A673 (cell line): ENCODE measurements around the gene DENND5B. TPM values are rescaled to one million over a fixed set of nuclear protein-coding genes. Genes with fewer than 3 reads are reported as not detected.
"Not testable (repeated sequence)": the region's sequence is repeated elsewhere in the genome, so short reads cannot be mapped to it uniquely, and the experiment has no call there.

Experiments
- BruUV-seq: library from RNA; stranded (reverse); fragments of 400-500 nt; replicated peaks from 2 replicates; lab custom pipeline; 2021; lab: Mats Ljungman, UMichigan
- CTCF ChIA-PET: fragments of 300-600 bp; sonication (Branson Sonifier 250); formaldehyde crosslinking; loops from one replicate; lab custom pipeline; 2022; ENCODE audit warnings: antibody characterized with exemption; lab: Charles Lee
- POLR2A ChIA-PET: fragments of 300-600 bp; sonication (Branson Sonifier 250); formaldehyde crosslinking; loops from one replicate; lab custom pipeline; 2022; ENCODE audit warnings: antibody characterized with exemption; ENCODE audit not compliant: low non-redundant PET; lab: Charles Lee
- DNase-seq: peaks from one replicate; pipeline ENCODE4 v3.0.0-alpha.2; 2015; ENCODE audit warnings: low spot score
- H3K27ac ChIP-seq: fragments of 200-600 bp; sonication (generic); 2 replicates; pipeline ENCODE4 v1.5.1; 2016; ENCODE audit warnings: mixed run types, low read depth, mild to moderate bottlenecking, mixed read lengths, antibody characterized with exemption, low read length; ENCODE audit not compliant: poor library complexity, severe bottlenecking
- H3K27me3 ChIP-seq: fragments of 200-600 bp; sonication (generic); replicated peaks from 2 replicates; pipeline ENCODE4 v1.6.1; 2017; ENCODE audit warnings: mixed run types, low read depth, mild to moderate bottlenecking, mixed read lengths, antibody characterized with exemption, low read length; ENCODE audit not compliant: insufficient read depth, poor library complexity
- H3K36me3 ChIP-seq: fragments of 200-600 bp; sonication (generic); 2 replicates; pipeline ENCODE4 v1.6.1; 2016; ENCODE audit warnings: mixed run types, mild to moderate bottlenecking, mixed read lengths, antibody characterized with exemption, low read length; ENCODE audit not compliant: insufficient read depth, poor library complexity, severe bottlenecking
- H3K4me1 ChIP-seq: fragments of 200-600 bp; sonication (generic); 2 replicates; pipeline ENCODE4 v1.6.1; 2017; ENCODE audit warnings: mixed run types, mild to moderate bottlenecking, mixed read lengths, antibody characterized with exemption, low read length; ENCODE audit not compliant: insufficient read depth, poor library complexity, severe bottlenecking
- H3K4me3 ChIP-seq: fragments of 200-600 bp; sonication (generic); 2 replicates; pipeline ENCODE4 v1.5.1; 2016; ENCODE audit warnings: low read depth, mixed run types, mild to moderate bottlenecking, mixed read lengths, low read length; ENCODE audit not compliant: poor library complexity, severe bottlenecking
- H3K9me3 ChIP-seq: fragments of 200-600 bp; sonication (generic); 2 replicates; pipeline ENCODE4 v1.6.1; 2016; ENCODE audit warnings: mixed run types, low read depth, mild to moderate bottlenecking, mixed read lengths, antibody characterized with exemption, low read length; ENCODE audit not compliant: poor library complexity, severe bottlenecking
- EZH2 ChIP-seq: fragments of 200-600 bp; sonication (generic); IDR thresholded peaks from 2 replicates; pipeline ENCODE4 v1.6.1; 2017; ENCODE audit warnings: borderline replicate concordance, low read depth, mild to moderate bottlenecking, mixed read lengths, antibody characterized with exemption, low read length; ENCODE audit not compliant: poor library complexity, severe bottlenecking
- intact Hi-C: fragments of 100-400 bp; cut with micrococcal nuclease; formaldehyde crosslinking; loops from one replicate; pipeline ENCODE4 v1.10.0; 2022; ENCODE audit not compliant: unreplicated experiment
- total RNA-seq: library from RNA; stranded (reverse); gene quantifications from 2 replicates; pipeline ENCODE4 v1.2.3, GENCODE V29; 2021
- TF ChIP-seq, protein P1 (sequence below): fragments of 300-800, 200-600 bp; sonication (generic); conservative IDR thresholded peaks from 2 replicates; pipeline ENCODE4 v1.5.1; 2017; ENCODE audit warnings: low read depth, mild to moderate bottlenecking, antibody characterized with exemption, low read length, moderate library complexity, mixed read lengths

DENND5B gene
- total RNA-seq, 1 experiment from 2014 or later: 7.6 TPM

DNA sequence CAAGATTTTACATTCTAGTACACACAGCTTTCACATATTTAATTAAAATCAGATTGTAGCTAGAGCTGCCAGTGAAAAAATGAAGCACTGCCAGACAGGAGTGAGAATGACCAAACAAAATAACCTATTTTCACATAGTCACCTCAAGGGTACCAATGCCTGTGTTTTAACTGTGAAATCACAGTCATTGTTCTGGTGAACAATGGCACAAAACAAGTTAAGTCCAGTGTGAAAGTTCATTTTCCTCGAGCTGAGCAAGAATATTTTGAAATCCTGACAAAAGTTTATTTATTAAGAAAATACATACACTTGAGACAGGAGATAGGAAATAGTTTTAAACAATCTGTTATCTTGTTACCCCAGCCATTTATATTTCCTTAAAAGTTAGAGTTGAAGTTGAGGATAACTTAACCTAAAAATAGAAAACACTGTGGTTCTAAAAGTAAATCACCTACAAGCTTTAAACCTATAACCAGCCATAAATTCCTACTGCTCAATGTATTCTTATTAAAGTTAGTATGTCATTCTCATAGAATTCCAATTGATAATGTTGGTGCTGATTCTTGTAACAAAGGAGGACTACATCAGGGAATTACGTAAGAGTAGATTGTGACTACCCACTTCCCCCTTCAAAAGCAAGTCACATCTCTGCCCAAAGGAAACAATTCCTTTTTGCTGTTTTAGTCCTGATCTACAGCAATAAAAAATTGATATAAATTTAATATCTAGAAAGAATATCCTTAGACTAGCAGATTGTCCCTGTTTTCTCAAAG lies 15.9 kb downstream of the DENND5B start:
- POLR2A ChIA-PET: no interaction called here
- H3K9me3 ChIP-seq: no peaks in the 10 kb centered on the region
- no peak overlapping the region for H3K4me3 ChIP-seq
- DNase-seq: no peak
- H3K27me3 ChIP-seq: no peaks in the 10 kb centered on the region
- no peaks in the 10 kb centered on the region for H3K36me3 ChIP-seq
- BruUV-seq: no TSS peak
- CTCF ChIA-PET: no interaction called here
- no peak for TF ChIP-seq EZH2
- TF ChIP-seq, protein P1, sequence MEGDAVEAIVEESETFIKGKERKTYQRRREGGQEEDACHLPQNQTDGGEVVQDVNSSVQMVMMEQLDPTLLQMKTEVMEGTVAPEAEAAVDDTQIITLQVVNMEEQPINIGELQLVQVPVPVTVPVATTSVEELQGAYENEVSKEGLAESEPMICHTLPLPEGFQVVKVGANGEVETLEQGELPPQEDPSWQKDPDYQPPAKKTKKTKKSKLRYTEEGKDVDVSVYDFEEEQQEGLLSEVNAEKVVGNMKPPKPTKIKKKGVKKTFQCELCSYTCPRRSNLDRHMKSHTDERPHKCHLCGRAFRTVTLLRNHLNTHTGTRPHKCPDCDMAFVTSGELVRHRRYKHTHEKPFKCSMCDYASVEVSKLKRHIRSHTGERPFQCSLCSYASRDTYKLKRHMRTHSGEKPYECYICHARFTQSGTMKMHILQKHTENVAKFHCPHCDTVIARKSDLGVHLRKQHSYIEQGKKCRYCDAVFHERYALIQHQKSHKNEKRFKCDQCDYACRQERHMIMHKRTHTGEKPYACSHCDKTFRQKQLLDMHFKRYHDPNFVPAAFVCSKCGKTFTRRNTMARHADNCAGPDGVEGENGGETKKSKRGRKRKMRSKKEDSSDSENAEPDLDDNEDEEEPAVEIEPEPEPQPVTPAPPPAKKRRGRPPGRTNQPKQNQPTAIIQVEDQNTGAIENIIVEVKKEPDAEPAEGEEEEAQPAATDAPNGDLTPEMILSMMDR: no peak
- intact Hi-C loops: no loop called here
- peaks cover 5% of the 10 kb centered on the region for H3K4me1 ChIP-seq
- H3K27ac ChIP-seq: no peak overlapping the region

DNA sequence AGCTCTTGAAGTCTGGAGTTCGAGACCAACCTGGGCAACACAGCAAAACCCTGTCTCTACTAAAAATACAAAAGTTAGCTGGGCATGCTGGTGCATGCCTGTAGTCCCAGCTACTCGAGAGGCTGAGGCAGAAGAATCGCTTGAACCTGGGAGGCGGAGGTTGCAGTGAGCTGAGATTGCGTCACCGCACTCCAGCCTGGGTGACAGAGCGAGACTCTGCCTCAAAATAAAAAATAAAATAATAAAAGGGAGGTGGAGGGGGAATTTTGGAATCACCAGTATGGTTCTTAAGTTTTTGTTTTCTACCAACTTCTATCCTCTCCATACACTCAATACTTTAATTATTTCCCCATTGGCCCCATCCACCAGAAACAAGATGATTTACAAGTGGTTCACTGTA lies 16.6 kb downstream of the DENND5B start:
- H3K27me3 ChIP-seq, CTCF ChIA-PET, POLR2A ChIA-PET, H3K4me1 ChIP-seq, H3K36me3 ChIP-seq, H3K4me3 ChIP-seq, H3K27ac ChIP-seq, H3K9me3 ChIP-seq, intact Hi-C loops, BruUV-seq, DNase-seq: not testable (repeated sequence)

DNA sequence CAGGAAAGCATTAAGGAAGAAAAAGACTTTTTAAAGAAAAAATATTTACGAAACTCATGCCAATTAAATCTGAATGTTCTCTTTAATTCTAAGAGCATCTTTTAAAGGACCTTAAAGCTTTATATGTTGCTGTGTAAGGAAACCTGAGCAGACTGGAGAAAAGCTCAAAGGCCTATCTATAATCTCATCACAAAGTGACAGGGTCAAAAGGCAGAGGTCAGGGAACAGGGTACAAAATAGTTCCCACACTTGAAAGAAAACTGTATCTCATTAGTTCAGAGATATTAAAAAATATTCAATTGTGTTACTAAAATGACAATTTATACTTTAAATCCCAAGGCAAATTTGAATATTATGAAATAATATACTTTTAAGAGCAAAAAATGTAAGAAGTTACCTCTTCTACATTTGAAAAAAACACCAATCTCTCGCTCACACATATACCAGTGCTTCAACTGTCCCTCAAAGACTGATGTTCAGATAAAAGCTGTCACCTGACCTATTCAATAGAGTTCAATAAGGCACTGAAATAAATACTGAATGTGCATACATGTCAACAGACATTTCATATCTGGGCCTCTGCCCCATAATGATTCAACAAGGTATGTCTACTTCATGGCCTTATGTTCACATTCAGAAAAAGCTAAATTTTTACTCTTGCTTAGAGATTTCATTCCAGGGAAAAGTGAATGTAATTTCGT lies 17.9 kb downstream of the DENND5B start:
- H3K4me1 ChIP-seq: peaks cover 5% of the 10 kb centered on the region
- TF ChIP-seq EZH2: no peak
- TF ChIP-seq, protein P1: no peak
- CTCF ChIA-PET: no interaction called here
- intact Hi-C loops: no loop called here
- H3K4me3 ChIP-seq: no peak overlapping the region
- no peak overlapping the region for H3K27ac ChIP-seq
- POLR2A ChIA-PET: no interaction called here
- no TSS peak for BruUV-seq
- H3K27me3 ChIP-seq: no peaks in the 10 kb centered on the region
- no peaks in the 10 kb centered on the region for H3K9me3 ChIP-seq
- no peaks in the 10 kb centered on the region for H3K36me3 ChIP-seq
- no peak for DNase-seq
